Measurements from ENCODE around the gene SYNPO2.

DNA sequence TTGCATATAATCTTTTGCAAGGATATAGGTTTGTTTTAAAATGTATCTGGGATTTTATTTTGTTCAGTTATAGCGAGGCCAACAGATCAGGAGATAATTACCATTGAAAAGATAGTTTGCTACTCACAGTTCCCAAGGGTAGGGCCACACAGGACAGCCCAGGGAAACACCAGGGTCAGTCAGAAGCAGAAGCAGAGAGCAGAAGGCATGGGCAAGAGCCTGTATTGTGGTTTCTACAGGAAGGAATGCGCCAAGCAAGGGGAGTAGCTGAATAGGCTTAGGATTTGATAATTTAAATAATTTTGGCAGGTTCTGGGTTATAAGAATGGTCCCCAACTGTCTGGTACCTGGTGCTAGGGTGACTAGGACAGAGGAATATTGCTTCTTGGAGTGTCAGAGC lies 61.6 kb downstream of the SYNPO2 start:
- no peak for TF ChIP-seq POLR2A (IDR thresholded peaks at IDR 0.05)
- TF ChIP-seq, protein P1, sequence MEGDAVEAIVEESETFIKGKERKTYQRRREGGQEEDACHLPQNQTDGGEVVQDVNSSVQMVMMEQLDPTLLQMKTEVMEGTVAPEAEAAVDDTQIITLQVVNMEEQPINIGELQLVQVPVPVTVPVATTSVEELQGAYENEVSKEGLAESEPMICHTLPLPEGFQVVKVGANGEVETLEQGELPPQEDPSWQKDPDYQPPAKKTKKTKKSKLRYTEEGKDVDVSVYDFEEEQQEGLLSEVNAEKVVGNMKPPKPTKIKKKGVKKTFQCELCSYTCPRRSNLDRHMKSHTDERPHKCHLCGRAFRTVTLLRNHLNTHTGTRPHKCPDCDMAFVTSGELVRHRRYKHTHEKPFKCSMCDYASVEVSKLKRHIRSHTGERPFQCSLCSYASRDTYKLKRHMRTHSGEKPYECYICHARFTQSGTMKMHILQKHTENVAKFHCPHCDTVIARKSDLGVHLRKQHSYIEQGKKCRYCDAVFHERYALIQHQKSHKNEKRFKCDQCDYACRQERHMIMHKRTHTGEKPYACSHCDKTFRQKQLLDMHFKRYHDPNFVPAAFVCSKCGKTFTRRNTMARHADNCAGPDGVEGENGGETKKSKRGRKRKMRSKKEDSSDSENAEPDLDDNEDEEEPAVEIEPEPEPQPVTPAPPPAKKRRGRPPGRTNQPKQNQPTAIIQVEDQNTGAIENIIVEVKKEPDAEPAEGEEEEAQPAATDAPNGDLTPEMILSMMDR (IDR thresholded peaks at IDR 0.05): no peak

All from testis (tissue), 2 donors.